ENCODE results near the gene ATRN.
"Not testable (repeated sequence)": the region's sequence is repeated elsewhere in the genome, so short reads cannot be mapped to it uniquely, and the experiment has no call there.

Gene ATRN

GRCh38 chr20:3560578-3560977, 89.8 kb downstream of the ATRN start:
- DNase-seq (ENCODE audit: low read depth in 1 of 2, low spot score in 1 of 2) = no peak

GRCh38 chr20:3563133-3563532, 92.3 kb downstream of the ATRN start:
- DNase-seq (ENCODE audit: low read depth in 1 of 2, low spot score in 1 of 2) = no peak

- DNase-seq (ENCODE audit: low read depth in 1 of 2, low spot score in 1 of 2) = peak in 1 of 2 donors; percentile 1
Measured at GRCh38 chr20:3563548-3564177, 92.8 kb downstream of the ATRN start.

- DNase-seq (ENCODE audit: low read depth in 1 of 2, low spot score in 1 of 2) = no peak
Measured at GRCh38 chr20:3565851-3566250, 95.0 kb downstream of the ATRN start.

GRCh38 chr20:3572151-3572550, 101.3 kb downstream of the ATRN start:
- DNase-seq (ENCODE audit: low read depth in 1 of 2, low spot score in 1 of 2) = no peak

GRCh38 chr20:3576363-3576762, 105.5 kb downstream of the ATRN start:
- DNase-seq (ENCODE audit: low read depth in 1 of 2, low spot score in 1 of 2) = no peak

- no peak for DNase-seq (ENCODE audit: low read depth in 1 of 2, low spot score in 1 of 2)
Measured at GRCh38 chr20:3577366-3577765, 106.5 kb downstream of the ATRN start.

- no peak for DNase-seq (ENCODE audit: low read depth in 1 of 2, low spot score in 1 of 2)
Measured at GRCh38 chr20:3580412-3580811, 109.6 kb downstream of the ATRN start.

GRCh38 chr20:3583765-3584164, 112.9 kb downstream of the ATRN start:
- DNase-seq (ENCODE audit: low read depth in 1 of 2, low spot score in 1 of 2) = no peak

- no peak for DNase-seq (ENCODE audit: low read depth in 1 of 2, low spot score in 1 of 2)
Measured at GRCh38 chr20:3586093-3586492, 115.3 kb downstream of the ATRN start.

- no peak for DNase-seq (ENCODE audit: low read depth in 1 of 2, low spot score in 1 of 2)
Measured at GRCh38 chr20:3590164-3590563, 119.3 kb downstream of the ATRN start.

- no peak for DNase-seq (ENCODE audit: low read depth in 1 of 2, low spot score in 1 of 2)
Measured at GRCh38 chr20:3592931-3593330, 122.1 kb downstream of the ATRN start.

GRCh38 chr20:3595541-3595940, 124.7 kb downstream of the ATRN start:
- DNase-seq (ENCODE audit: low read depth in 1 of 2, low spot score in 1 of 2) = no peak

- DNase-seq (ENCODE audit: low read depth in 1 of 2, low spot score in 1 of 2) = no peak
Measured at GRCh38 chr20:3603108-3603507, 132.3 kb downstream of the ATRN start.

GRCh38 chr20:3605386-3605886, 134.6 kb downstream of the ATRN start:
- not testable (repeated sequence) for DNase-seq (ENCODE audit: low read depth in 1 of 2, low spot score in 1 of 2)

GRCh38 chr20:3606021-3606420, 135.2 kb downstream of the ATRN start:
- DNase-seq (ENCODE audit: low read depth in 1 of 2, low spot score in 1 of 2) = no peak

- no peak for DNase-seq (ENCODE audit: low read depth in 1 of 2, low spot score in 1 of 2)
Measured at GRCh38 chr20:3611901-3612300, 141.1 kb downstream of the ATRN start.

- DNase-seq (ENCODE audit: low read depth in 1 of 2, low spot score in 1 of 2) = no peak
Measured at GRCh38 chr20:3612795-3613572, 142.2 kb downstream of the ATRN start.

- no peak for DNase-seq (ENCODE audit: low read depth in 1 of 2, low spot score in 1 of 2)
Measured at GRCh38 chr20:3613821-3614440, 143.1 kb downstream of the ATRN start.

- DNase-seq (ENCODE audit: low read depth in 1 of 2, low spot score in 1 of 2) = no peak
Measured at GRCh38 chr20:3614466-3614865, 143.6 kb downstream of the ATRN start.

GRCh38 chr20:3615171-3615840, 144.5 kb downstream of the ATRN start:
- not testable (repeated sequence) for DNase-seq (ENCODE audit: low read depth in 1 of 2, low spot score in 1 of 2)

- DNase-seq (ENCODE audit: low read depth in 1 of 2, low spot score in 1 of 2) = no peak
Measured at GRCh38 chr20:3616250-3616649, 145.4 kb downstream of the ATRN start.

All from activated CD4-positive, alpha-beta T cell treated with anti-CD3 and anti-CD28 coated beads, Interleukin-2, amount 50 U/mL, for 24 hours (primary cell).